K562 (cell line): ENCODE data around the gene CFAP70. TPM values are rescaled to one million over a fixed set of nuclear protein-coding genes. Genes with fewer than 3 reads are reported as not detected.
A peak's percentile ranks its signal among the peaks of the same experiment; 100 is the strongest.

Source experiments
- ATAC-seq: fragments of 200-7000 bp; cut with Tn5 transposase; 3 replicates; pipeline ENCODE4 v1.9.1; 2020; ENCODE audit warnings: moderate library complexity
- BruUV-seq: library from RNA; stranded (reverse); fragments of 400-500 nt; replicated peaks from 2 replicates; lab custom pipeline; 2021; lab: Mats Ljungman, UMichigan
- CTCF ChIA-PET: fragments of 300-600 bp; formaldehyde crosslinking; extraction: SDS; loops from one replicate; lab custom pipeline; 2021; ENCODE audit warnings: low intra/inter-chr PET ratio; lab: Yijun Ruan, JAX
- POLR2A ChIA-PET: fragments of 300-600, 350-650 bp; sonication (Branson Sonifier 250); formaldehyde crosslinking; extraction: SDS; loops from one replicate; lab custom pipeline; 2021; ENCODE audit warnings: antibody characterized with exemption, inconsistent platforms; lab: Yijun Ruan, JAX
- DNase-seq, 4 experiments: peaks; one replicate each; pipeline versions ENCODE4 v3.0.0 to v3.0.0-alpha.2; 2011 to 2018; ENCODE audit warnings: low spot score in 3 of 4, mixed read lengths in 3 of 4; ENCODE audit errors: extremely low read depth in 1 of 4
- FAIRE-seq: peaks from 2 replicates; lab custom pipeline; 2011; peaks lifted over from hg19 to GRCh38; lab: Jason Lieb, UNC
- H2AFZ ChIP-seq: 2 replicates; pipeline ENCODE4 v1.6.0; 2011; ENCODE audit warnings: low read depth, low read length, control low read depth, inconsistent platforms
- H3K27ac ChIP-seq: fragments of 200-600 bp; 3 replicates; pipeline ENCODE4 v1.8.0; 2011; ENCODE audit warnings: low read depth, mild to moderate bottlenecking, control low read depth, inconsistent platforms, low read length, moderate library complexity, mixed read lengths; ENCODE audit errors: extremely low read depth
- H3K27me3 ChIP-seq, 2 experiments: fragments of 300-600 bp in 1 of 2; 2 replicates in 1 of 2; 3 replicates in 1 of 2; pipeline versions ENCODE4 v1.6.0 to v1.8.0; 2011; ENCODE audit warnings: inconsistent platforms in 2 of 2, low read length in 2 of 2, mild to moderate bottlenecking in 1 of 2, mixed read lengths in 1 of 2, moderate library complexity in 1 of 2; ENCODE audit not compliant: control insufficient read depth in 2 of 2, insufficient read depth in 2 of 2
- H3K36me3 ChIP-seq: fragments of 300-600 bp; 3 replicates; pipeline ENCODE4 v1.8.0; 2011; ENCODE audit warnings: mild to moderate bottlenecking, low read length, inconsistent platforms; ENCODE audit not compliant: control insufficient read depth, insufficient read depth
- H3K4me1 ChIP-seq, 2 experiments: fragments of 200-600 bp in 1 of 2; replicated peaks in 1 of 2; 2 replicates in 1 of 2; 3 replicates in 1 of 2; pipeline versions ENCODE4 v1.5.1 to v1.8.0; 2011; ENCODE audit warnings: inconsistent platforms in 2 of 2, low read length in 2 of 2, mild to moderate bottlenecking in 1 of 2, mixed read lengths in 1 of 2, moderate library complexity in 1 of 2; ENCODE audit not compliant: control insufficient read depth in 2 of 2, insufficient read depth in 2 of 2
- H3K4me2 ChIP-seq: 2 replicates; pipeline ENCODE4 v1.6.1; 2011; ENCODE audit warnings: low read length, control low read depth, inconsistent platforms, mixed read lengths; ENCODE audit not compliant: insufficient read depth
- H3K4me3 ChIP-seq: fragments of 200-600 bp; sonication (generic), shearing (Covaris generic); 2 replicates; pipeline ENCODE4 v1.5.1; 2016; ENCODE audit warnings: control low read depth, inconsistent platforms
- H3K79me2 ChIP-seq: fragments of 200-600 bp; 3 replicates; pipeline ENCODE4 v1.8.0; 2011; ENCODE audit warnings: low read length, inconsistent platforms; ENCODE audit not compliant: control insufficient read depth, insufficient read depth
- H3K9ac ChIP-seq, 2 experiments: 2 replicates each; pipeline versions ENCODE4 v1.6.0 to v1.6.1; 2011; ENCODE audit warnings: low read depth in 2 of 2, low read length in 2 of 2, control low read depth in 1 of 2, inconsistent platforms in 1 of 2, mild to moderate bottlenecking in 1 of 2, mixed read lengths in 1 of 2; ENCODE audit not compliant: insufficient read depth in 1 of 2
- H3K9me1 ChIP-seq: one replicate; pipeline ENCODE4 v1.6.0; 2011; ENCODE audit warnings: inconsistent platforms, mild to moderate bottlenecking, low read length, moderate library complexity; ENCODE audit not compliant: control insufficient read depth, insufficient read depth
- H3K9me3 ChIP-seq: replicated peaks from 2 replicates; pipeline ENCODE4 v1.5.1; 2011; ENCODE audit warnings: low read depth, low read length, inconsistent platforms; ENCODE audit not compliant: control insufficient read depth, insufficient read depth
- H4K20me1 ChIP-seq: replicated peaks from 2 replicates; pipeline ENCODE4 v1.6.1; 2011; ENCODE audit warnings: low read length, inconsistent platforms, mixed read lengths; ENCODE audit not compliant: control insufficient read depth, insufficient read depth
- ARID1B ChIP-seq: fragments of 450-650 bp; IDR thresholded peaks from 2 replicates; pipeline ENCODE4 v1.6.1; 2016; ENCODE audit warnings: antibody characterized with exemption, mild to moderate bottlenecking, inconsistent platforms
- CBX3 ChIP-seq, 2 experiments: IDR thresholded peaks; 1 replicate in 1 of 2; 2 replicates in 1 of 2; pipeline ENCODE4 v1.6.1; 2012; ENCODE audit warnings: inconsistent platforms in 2 of 2, low read length in 2 of 2, borderline replicate concordance in 1 of 2, control low read depth in 1 of 2
- CBX5 ChIP-seq: IDR thresholded peaks from 2 replicates; pipeline ENCODE4 v1.6.1; 2014; ENCODE audit warnings: low read depth, borderline replicate concordance
- CBX8 ChIP-seq: fragments of 200-600 bp; sonication (generic); IDR thresholded peaks from 2 replicates; pipeline ENCODE4 v1.6.1; 2012; ENCODE audit warnings: borderline replicate concordance, mixed run types, low read depth, mild to moderate bottlenecking, moderate library complexity, mixed read lengths, low read length, control low read depth, inconsistent platforms; ENCODE audit not compliant: poor library complexity, severe bottlenecking; ENCODE audit errors: extremely low read depth
- HMGN3 ChIP-seq: IDR thresholded peaks from 2 replicates; pipeline ENCODE4 v1.6.1; 2011; ENCODE audit warnings: borderline replicate concordance, low read depth, mild to moderate bottlenecking, mixed read lengths, low read length; ENCODE audit not compliant: insufficient read length; ENCODE audit errors: extremely low read depth
- NR2C1 ChIP-seq, 2 experiments: fragments of 450-650 bp; IDR thresholded peaks; 2 replicates each; pipeline ENCODE4 v1.6.1; 2017; ENCODE audit warnings: mild to moderate bottlenecking in 2 of 2, antibody characterized with exemption in 1 of 2, inconsistent platforms in 1 of 2, missing compliant biosample characterization in 1 of 2, missing genetic modification characterization in 1 of 2
- OTX1 ChIP-seq: fragments of 450-650 bp; formaldehyde crosslinking; IDR thresholded peaks from 2 replicates; pipeline ENCODE4 v1.4.0; 2022; ENCODE audit warnings: mild to moderate bottlenecking
- PKNOX1 ChIP-seq: fragments of 450-650 bp; IDR thresholded peaks from 2 replicates; pipeline ENCODE4 v1.6.1; 2016
- RUNX1 ChIP-seq: sonication (generic); IDR thresholded peaks from 2 replicates; pipeline ENCODE4 v1.6.1; 2016; ENCODE audit warnings: antibody characterized with exemption, low read depth
- TRIM24 ChIP-seq, 2 experiments: fragments of 450-650 bp; IDR thresholded peaks; 2 replicates each; pipeline ENCODE4 v1.6.1; 2016
- TRIM25 ChIP-seq: fragments of 450-650 bp; IDR thresholded peaks from 2 replicates; pipeline ENCODE4 v1.7.0; 2016; ENCODE audit warnings: borderline replicate concordance
- TRIM28 ChIP-seq: fragments of 450-650 bp; IDR thresholded peaks from 2 replicates; pipeline ENCODE4 v1.6.1; 2017
- ZNF316 ChIP-seq: fragments of 450-650 bp; IDR thresholded peaks from 2 replicates; pipeline ENCODE4 v1.6.1; 2016
- WGBS: fragments of 100-300 bp; shearing (Covaris generic); methylation state at CpG from one replicate; pipeline ENCODE4 v1.1.6; 2016; ENCODE audit warnings: low coverage, mixed read lengths; ENCODE audit not compliant: insufficient coverage; ENCODE audit errors: missing lambda C conversion rate; 5-methylcytosine and 5-hydroxymethylcytosine counted together
- in situ Hi-C: fragments of 300-500 bp; cut with MboI; formaldehyde crosslinking; loops from 4 replicates; pipeline ENCODE4 v1.15.0; 2018; ENCODE audit warnings: inconsistent platforms, mixed read lengths
- intact Hi-C: fragments of 100-400 bp; cut with micrococcal nuclease; formaldehyde crosslinking; loops from 2 replicates; pipeline ENCODE4 v1.14.2; 2022
- polyA plus RNA-seq, 8 experiments: library from polyadenylated mRNA; depleted of rRNA in 4 of 8; stranded (reverse) in 5 of 8; unstranded in 3 of 8; fragments of >200 nt; fragmentation: Nextera tagmentation in 2 of 8; fragmentation: Illumina TruSeq in 1 of 8; extraction: Ambion mirVana in 2 of 8; extraction: Trizol in 1 of 8; gene quantifications; 2 replicates each; pipeline versions ENCODE4 v1.2.1 to v1.2.3, GENCODE V29; 2011 to 2014; ENCODE audit warnings: inconsistent platforms in 1 of 8, missing spikeins in 1 of 8
- total RNA-seq, 7 experiments: library from RNA; depleted of rRNA in 6 of 7; stranded (reverse); fragments of >200 nt in 6 of 7; fragmentation: Illumina TruSeq in 2 of 7; extraction: Trizol in 2 of 7; gene quantifications; 2 replicates each; pipeline versions ENCODE4 v1.2.1 to v1.2.3, GENCODE V29; 2011 to 2021; ENCODE audit warnings: low replicate concordance in 1 of 7
- TF ChIP-seq, protein P1 (sequence below): fragments of 250-450 bp; sonication (Bioruptor Pico); IDR thresholded peaks from 2 replicates; pipeline ENCODE4 v1.5.0; 2020; ENCODE audit warnings: mild to moderate bottlenecking
- TF ChIP-seq, protein P2 (sequence below): fragments of 450-650 bp; IDR thresholded peaks from 2 replicates; pipeline ENCODE4 v1.6.1; 2018; ENCODE audit warnings: mild to moderate bottlenecking, low read depth; ENCODE audit not compliant: partially characterized antibody
- TF ChIP-seq, protein P3 (sequence below): sonication (generic); formaldehyde crosslinking; IDR thresholded peaks from 2 replicates; pipeline ENCODE4 v1.9.0; 2022; ENCODE audit warnings: mild to moderate bottlenecking, missing genetic modification reagents

CFAP70 gene
- total and polyA plus RNA-seq, 9 of the 15 experiments (the other 6 are each of a cell fraction or from before 2014, with no cell fraction given) = 0.27 to 1.6 (median 0.86) TPM

DNA sequence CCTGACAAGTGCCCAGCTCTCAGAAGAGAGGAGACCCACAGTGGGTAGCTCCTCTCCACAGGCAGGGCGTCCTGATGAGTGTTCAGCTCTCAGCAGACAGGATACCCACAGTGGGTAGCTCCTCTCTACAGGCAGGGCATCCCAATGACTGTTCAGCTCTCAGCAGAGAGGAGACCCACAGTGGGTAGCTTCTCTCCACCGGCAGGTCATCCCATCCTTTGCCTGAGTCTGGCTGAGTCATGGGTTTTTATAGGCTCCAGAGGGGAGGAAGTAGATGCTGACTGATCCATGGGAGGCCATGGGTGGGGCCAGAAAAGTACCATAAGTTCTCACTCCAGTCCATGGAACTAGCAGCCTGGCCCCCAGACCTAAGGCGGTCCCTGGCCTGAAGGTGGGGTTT is 18.5 kb downstream of the CFAP70 start:
- ATAC-seq = peak; percentile 54; the same call in 2 of the 3 replicates
- Histone ChIP-seq H3K4me1 (peaks cover 0 to 3% of the 10 kb centered on the region in 2 experiments; a peak in 1 of 5 replicates), H3K27ac (no peak overlapping the region), H3K9ac (no peak overlapping the region), H3K4me3 (no peak overlapping the region), H3K9me3 (no peaks in the 10 kb centered on the region), H3K36me3 (no peaks in the 10 kb centered on the region), H3K27me3 (no peaks in the 10 kb centered on the region), H3K9me1 (no peaks in the 10 kb centered on the region), H4K20me1 (no peaks in the 10 kb centered on the region), H3K79me2 (no peaks in the 10 kb centered on the region), H2AFZ (no peak overlapping the region), H3K4me2 (no peak overlapping the region)
- intact Hi-C loops = no loop called here
- FAIRE-seq = no peak
- in situ Hi-C loops = no loop called here
- 43% methylated on average over 3 of the region's 3 CpGs for WGBS
- CTCF ChIA-PET = no interaction called here
- DNase-seq = no peak
- POLR2A ChIA-PET = interaction anchor here (0.6 to 1.8 kb wide), 4 partner anchors 9 to 93 kb away, joined by 3 to 9 read pairs (median 4); partner anchors contain the start of gene DNAJC9
- BruUV-seq = no TSS peak
- TF ChIP-seq, protein P1, sequence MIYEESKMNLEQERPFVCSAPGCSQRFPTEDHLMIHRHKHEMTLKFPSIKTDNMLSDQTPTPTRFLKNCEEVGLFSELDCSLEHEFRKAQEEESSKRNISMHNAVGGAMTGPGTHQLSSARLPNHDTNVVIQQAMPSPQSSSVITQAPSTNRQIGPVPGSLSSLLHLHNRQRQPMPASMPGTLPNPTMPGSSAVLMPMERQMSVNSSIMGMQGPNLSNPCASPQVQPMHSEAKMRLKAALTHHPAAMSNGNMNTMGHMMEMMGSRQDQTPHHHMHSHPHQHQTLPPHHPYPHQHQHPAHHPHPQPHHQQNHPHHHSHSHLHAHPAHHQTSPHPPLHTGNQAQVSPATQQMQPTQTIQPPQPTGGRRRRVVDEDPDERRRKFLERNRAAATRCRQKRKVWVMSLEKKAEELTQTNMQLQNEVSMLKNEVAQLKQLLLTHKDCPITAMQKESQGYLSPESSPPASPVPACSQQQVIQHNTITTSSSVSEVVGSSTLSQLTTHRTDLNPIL (CRISPR knock-in tag) = no peak
- TF ChIP-seq RUNX1 (no peak), PKNOX1 (no peak), OTX1 (CRISPR knock-in tag) (no peak), NR2C1 (IDR thresholded peaks at IDR 0.05) (no peak), NR2C1 (tag; IDR thresholded peaks at IDR 0.05) (no peak), CBX8 (no peak), TRIM25 (no peak), TRIM24 (IDR thresholded peaks at IDR 0.05) (peak in 1 of 2 experiments; percentile 17; a peak in 1 of 4 replicates), ARID1B (no peak), CBX5 (0 out of 2 replicates have a peak, but pooled peaks have one; percentile 53), HMGN3 (no peak), ZNF316 (0 out of 2 replicates have a peak, but pooled peaks have one; percentile 5), CBX3 (IDR thresholded peaks at IDR 0.05; ENCODE audit: borderline replicate concordance in 1 of 2, low read length in 2 of 2) (peak in 1 of 2 experiments; percentile 63; a peak in 1 of 3 replicates), TRIM28 (peak; percentile 48; the same call in 1 of the 2 replicates)
- TF ChIP-seq, protein P2, sequence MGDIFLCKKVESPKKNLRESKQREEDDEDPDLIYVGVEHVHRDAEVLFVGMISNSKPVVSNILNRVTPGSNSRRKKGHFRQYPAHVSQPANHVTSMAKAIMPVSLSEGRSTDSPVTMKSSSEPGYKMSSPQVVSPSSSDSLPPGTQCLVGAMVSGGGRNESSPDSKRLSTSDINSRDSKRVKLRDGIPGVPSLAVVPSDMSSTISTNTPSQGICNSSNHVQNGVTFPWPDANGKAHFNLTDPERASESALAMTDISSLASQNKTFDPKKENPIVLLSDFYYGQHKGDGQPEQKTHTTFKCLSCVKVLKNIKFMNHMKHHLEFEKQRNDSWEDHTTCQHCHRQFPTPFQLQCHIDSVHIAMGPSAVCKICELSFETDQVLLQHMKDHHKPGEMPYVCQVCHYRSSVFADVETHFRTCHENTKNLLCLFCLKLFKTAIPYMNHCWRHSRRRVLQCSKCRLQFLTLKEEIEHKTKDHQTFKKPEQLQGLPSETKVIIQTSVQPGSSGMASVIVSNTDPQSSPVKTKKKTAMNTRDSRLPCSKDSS = peak; percentile 36
- TF ChIP-seq, protein P3, sequence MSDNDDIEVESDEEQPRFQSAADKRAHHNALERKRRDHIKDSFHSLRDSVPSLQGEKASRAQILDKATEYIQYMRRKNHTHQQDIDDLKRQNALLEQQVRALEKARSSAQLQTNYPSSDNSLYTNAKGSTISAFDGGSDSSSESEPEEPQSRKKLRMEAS = no peak
